Hematopoietic multipotent progenitor cell treated with erythropoietin and hydrocortisone succinate and interleukin-3 and kit ligand, for 4 days (in vitro differentiated cells): ENCODE data around the gene RAI1.

Source experiments
- DNase-seq: peaks from one replicate; pipeline ENCODE4 v3.0.0-alpha.2; 2015

The RAI1 gene

DNA sequence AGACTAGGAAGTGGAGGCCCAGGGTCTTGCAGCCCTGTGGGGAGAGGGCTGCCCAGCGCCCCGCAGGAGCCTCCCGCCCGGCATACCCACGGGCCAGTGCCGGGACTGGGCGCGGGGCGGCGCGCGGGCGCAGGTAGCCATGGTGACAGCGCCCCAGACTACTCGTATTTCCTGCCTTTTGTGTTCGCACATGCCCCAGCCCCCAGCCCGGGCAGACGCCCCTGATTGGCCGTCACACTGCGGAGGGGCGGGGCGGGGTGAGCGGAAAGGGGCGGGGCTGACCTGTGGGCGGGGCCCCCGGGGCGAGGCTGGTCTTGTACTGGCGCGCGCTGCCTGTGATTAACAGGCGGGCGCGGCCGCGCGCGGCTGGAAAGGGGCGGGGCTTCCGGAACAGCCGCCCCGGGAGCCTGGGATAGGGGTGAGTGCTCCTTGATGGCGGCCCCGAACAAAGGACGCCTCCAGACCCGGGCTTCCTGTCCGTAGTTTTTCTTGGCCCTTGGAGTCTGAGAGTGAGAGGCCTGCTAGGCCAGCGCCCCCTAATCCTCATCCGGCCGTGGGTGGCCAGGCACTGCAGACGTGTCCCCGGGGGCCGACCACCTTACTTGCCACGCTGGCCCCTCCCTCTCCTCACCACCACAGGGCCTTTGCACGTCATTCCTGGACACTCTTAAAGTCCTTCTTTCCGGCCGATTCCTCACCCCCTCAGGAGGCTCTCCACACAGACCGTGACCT is 71.0 kb downstream of the RAI1 start:
- DNase-seq: peak; percentile 98

DNA sequence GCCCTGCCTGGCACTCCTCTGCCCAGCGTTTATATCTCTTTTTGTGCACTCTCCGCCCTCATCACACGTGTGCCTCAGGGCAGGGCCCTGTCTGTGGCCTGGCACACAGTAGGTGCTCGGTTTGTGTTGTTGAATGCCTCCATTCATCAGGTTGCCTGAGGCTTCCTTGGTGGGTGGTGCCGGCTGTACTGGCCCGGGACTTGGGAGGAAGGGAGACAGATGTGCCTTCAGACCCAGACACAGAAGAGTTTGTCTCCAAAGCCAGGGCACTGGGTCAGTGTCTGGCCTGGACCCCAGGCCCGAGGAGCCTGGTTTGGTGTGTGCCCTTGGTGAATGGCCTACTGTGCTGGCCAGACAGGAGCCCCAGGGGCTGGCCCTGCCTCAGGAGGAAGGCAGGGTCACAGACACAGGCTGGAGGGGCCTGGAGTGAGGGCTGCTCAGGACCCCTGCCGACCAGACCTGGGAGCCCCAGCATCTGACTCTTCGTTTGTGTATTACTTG is 71.6 kb downstream of the RAI1 start:
- DNase-seq: no peak

DNA sequence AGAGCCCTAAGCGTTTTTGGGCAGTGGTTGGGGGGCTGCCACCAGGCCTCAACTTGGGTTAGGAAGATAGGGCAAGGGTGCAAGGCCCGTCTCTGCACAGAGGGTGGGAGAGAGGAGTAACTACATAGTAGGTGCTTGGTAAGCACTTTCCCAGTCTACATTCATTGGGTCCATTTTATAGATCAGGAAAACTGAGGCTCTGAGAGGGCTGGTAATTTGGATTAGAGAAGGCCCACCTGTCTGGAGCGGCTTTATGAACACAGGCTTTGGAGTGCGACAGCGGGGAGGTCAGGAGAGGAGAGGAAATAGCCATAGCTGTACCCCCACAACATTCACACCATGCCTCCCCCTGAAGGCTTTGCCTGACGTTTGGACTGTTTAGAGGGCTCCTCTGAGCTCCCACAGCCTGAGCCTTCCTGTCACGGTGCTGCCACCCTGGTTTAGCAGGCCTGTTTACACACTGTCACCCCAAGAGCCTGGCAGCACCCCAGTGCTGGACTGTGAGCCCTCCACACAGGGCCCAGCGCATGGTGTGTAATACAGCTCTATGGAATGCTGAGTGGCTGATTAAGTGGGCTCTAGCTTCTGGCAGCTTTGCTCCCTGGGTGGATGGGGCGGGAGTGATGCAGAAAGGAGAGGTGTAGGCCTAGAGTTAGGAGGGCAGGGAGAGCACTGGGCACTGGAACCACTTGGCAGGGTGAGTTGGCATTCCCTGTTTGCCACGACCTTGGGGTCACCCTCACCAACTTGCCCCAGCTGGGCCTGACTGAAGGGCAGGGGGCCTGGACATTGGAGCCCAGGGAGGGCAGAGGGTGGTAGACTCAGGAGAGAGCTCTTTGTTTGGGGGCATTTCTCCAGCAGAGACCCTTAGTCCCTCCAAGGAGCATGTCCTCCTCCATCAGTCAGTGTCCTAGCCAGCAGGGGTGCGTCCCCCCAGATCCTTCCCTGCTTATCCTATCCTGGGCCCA is 73.7 kb downstream of the RAI1 start:
- DNase-seq: no peak

DNA sequence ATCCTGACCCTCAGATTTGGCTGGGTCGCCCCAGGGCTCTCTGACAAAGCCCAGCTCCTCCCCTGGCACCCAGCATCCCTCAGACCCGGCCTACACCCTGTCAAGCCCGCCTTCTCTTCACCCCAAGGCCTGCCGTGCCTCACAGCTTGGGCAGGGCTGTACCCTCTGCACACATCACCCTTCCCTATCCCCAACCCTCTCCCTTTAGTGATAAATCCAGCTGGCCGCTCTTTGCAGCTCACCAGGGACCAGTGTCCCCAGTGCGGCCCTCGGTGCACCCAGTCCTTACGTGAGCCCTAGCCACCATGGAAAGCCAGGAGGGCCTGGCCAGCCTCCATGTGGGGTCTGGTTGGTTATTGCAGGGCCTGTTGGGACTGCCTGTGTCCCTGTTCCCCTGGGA is 74.5 kb downstream of the RAI1 start:
- no peak for DNase-seq

DNA sequence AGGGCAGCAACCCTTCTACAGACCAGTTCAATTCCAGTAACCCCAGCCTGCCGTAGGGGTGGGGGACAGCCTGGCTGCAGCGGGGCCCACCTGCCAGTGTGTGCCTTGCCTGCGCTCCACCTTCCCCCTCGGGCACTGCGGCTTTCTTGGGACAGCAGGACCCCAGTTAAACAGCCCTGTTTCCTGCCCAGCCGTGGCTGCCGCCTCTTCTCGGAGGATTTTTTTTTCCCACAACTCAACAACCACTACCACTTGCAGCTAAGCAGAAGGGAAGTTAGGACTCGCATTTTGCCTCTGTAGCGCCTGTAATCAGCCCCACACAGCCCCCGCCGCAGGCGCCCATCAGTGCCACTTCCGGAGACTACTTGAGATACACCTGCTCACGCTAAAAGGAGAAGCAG is 76.1 kb downstream of the RAI1 start:
- peak; percentile 93 for DNase-seq

DNA sequence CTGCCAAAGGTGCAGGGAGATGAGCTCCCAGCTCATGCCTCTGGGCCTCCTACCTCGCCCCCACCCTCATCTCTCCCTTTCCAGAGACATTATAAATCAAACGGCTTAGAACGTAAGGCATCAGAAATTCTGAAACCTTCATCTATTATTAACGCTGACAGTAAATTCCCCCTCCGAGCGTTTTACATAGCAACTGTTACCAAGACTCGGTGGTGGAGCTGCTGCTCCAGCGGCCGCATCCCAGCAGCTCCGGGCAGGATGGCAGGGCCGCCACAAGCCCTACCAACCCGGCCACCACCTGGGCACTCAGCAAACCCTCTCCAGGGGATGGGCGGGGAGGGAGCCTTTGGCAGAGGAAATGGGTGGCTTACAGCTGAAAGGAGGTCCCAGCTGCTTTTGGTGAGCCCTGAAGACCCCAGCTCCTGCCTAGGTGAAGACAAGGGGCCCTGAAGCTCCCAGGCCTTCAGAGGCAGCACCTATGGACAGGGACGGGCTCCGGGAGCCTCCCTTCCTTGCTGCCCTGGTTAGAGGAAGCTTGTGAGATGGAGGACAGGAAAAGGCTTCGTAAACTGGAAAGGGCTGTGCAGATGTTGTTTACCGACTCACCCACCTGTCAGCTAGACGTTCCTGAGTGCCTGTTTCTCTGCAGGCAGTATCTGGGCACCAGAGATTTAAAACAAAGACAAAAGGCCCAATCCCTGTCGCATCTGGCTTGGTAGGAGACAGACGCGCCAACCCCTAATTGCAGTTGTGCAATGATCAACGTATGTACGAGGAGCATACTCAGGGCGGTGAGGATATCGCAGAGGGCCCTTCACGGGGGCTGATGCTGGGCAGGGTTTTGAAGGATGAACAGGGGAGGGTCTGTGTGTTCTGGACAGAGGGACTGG is 76.9 kb downstream of the RAI1 start:
- DNase-seq: peak; percentile 76

DNA sequence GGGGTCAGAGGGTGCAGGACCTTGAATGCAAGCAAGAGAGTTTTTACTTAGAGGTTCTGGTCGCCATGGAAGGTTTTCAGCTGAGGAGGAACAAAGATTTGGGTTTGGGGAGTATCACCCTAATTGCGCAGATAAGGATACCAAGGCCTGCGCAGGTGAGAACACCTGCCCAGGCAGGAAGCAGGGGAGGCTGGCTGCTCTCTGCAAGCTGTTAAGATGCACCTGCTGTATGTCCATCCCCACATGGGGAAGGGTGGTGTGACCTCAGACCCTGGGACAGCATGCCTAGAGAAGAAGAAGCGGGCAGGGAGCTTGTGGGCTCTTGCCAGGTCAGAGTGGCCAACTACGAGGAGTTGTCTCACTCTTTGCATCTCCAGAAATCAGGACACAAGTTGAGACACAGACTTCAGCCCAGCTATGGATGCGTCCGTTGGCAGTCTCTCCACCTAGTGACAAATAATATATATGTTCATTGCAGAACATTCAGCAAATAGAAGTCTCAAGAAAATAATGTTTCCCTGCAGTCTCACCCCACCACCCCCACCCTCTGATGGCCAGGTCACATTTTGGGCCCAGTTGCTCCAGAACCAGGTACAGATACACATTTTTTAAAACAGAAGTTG is 77.8 kb downstream of the RAI1 start:
- DNase-seq: peak; percentile 48

DNA sequence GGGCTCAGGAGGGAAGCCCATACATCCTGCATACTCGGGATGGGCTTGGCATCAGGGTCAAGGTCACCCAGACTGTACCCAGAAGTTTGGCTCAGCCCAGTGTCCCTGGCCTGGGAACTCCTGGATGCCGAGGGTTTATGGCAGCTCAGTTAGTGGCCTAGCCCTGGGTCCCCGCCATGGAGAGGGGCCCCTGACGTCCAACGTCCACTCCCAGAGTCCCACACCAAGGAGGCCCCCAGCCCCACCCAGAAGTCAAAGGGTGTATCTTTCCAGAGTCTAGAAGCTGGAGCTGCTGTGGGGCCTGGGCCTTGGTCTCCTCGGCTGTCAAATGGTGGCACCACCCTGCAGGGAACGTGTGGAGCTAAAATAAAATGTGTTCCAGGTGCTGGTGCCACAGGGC is 79.1 kb downstream of the RAI1 start:
- DNase-seq: no peak

DNA sequence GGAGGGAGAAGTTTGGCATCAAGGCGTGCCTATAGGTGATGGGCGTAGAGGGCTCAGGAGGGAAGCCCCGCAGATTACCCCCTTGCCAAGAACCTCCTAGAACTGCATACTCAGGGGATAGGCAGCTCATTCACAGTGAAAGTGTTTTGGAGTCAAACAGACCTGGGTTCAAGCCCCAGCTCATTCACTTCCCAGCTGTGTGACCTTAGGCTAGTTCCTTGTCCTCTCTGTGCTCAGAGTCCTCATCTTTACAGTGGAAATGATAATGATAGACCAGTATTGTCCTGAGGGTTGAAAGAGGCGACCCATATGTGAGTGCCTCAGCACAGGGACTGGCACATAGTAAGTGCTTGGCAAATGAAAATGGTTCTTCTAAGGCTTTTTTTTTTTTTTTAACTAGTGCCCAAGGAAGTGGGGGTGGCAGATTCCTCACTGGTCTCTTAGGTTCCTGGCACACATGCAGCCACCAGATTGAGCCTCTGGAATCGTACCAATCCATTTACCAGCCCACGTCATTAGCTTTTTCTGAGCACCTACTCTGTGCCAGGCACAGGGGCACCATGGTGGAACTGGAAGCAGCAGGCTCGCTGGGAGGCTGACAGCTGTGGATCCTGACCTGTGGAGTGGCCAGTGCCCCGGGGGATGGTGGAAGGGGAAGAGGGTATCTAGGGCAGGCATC is 79.8 kb downstream of the RAI1 start:
- no peak for DNase-seq

DNA sequence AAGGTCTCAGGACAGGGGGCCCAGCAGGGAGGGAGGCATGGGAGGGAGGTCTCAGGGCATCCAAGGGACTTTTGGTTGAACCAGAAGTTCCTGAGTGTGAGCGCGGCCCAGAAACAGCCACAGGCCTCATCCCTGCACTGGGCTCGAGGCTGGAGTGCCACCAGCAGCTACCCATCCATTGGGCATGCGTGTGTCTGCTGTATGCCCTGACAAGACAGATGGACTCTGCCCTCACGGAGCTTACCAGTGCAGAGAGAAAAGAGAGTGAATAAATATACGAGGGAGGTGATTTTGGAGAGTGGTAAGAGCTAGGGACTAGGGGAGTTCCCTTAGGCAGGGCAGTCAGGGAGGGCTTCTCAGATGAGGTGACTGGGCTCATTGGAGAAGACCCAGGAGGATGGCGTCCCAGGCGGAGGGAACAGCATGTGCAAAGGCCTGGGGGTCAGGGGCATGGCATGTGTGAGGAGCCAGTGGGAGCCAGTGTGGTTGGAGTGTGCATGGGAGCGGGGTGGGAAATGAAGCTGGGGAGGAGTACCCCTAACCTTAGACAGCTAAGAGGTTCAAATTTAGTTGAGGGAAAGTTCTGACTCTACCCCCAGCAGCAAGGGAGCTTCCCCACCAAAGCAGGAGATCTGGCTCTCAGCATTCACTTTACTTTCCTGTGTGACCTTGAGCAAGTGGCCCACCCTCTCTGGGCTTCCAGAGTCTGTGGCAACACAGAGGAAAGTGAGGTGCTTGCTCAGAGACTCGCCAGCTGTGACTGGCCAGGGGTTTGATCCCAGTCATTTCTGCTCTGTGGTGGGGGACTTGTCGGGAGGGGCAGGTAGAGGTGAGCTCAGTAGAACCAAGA is 80.9 kb downstream of the RAI1 start:
- DNase-seq: no peak

DNA sequence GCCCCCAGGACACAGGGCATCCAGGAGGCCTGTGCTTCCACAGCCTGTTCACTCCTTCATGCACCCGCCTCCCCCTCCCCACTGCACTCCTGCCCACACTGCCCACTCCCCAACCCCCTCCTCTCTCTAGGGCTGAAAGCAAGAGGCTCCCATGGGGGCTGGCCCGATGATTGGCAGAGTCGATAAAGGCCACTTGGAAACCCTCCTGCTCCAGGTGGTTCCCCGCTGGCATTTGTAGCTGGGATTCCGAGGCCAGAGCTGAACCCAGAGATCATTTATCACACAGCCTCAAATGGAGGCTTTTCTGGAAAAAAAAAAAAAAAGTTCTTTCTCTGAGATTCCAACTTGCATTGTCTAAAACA is 81.5 kb downstream of the RAI1 start:
- no peak for DNase-seq

DNA sequence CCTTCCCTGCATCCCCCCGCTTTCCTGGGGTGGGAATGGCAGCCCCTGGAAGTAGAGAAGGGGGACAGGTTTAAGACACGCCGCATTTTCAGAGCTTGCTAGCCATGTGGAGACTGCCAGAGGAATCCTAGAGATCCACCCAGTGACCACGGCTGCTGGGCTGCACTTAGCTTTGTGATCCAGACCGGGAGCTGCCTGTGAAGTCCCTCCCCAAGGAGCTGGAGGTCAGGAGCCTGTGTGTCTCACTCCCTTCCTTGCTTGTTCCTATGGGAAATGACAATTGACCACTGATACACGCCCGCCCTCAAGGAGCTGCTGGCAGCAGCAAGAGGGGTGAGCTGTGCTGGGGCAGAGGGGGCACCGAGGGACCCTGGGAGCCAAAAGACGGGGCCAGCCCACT is 81.9 kb downstream of the RAI1 start:
- DNase-seq: no peak

DNA sequence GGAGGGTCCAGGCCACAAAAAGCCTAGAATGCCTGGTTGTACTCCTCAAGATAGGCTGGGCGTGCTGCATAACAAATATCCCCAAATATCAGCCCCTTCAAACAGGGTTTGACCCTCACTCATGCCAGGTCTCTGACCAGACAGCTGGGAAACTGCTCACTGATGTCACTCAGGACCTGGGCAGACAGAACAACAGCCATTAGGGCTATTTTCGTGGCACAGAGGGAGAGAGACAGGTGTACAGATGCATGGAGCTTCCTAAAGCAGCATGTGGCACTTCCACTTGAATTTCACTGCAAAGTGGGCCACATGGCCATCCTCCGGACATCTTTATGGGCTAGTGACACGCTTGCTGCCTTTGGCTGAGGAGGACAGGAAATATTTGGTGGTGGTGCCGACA is 82.5 kb downstream of the RAI1 start:
- DNase-seq: no peak

DNA sequence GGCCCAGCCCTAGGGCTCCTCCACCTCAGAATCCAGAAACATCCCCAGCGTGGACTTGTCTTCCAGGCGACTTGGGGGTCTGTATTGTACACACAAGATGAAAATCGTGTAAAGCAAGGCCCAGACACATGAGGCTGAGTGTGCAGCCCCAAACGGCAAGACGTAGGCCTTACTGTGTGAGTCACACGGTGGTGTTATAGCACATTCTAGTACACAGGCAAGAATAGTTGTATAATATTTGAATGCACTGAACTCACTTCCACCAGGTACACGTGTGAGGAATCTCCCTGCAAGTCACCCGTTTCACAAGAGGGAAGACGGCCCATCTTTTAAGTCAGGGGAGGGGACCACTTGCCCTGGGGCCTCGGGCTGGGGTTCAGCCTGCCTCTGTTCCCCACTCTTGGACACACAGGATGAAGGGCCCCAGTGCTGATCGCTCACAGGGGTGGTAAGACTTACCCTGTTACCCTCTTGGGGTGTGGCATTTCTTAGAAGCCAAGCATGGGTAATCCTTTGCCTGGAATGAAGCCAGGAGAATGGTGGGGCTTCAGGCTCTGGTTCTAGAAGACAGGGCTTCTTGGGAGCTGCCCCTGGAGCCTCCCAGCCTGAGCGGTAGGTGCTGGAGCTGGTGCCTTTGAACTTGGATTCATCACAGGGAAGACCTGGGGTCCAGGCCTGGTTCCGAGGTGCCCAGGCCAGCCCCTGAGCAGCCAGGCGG is 84.3 kb downstream of the RAI1 start:
- DNase-seq: peak; percentile 82

DNA sequence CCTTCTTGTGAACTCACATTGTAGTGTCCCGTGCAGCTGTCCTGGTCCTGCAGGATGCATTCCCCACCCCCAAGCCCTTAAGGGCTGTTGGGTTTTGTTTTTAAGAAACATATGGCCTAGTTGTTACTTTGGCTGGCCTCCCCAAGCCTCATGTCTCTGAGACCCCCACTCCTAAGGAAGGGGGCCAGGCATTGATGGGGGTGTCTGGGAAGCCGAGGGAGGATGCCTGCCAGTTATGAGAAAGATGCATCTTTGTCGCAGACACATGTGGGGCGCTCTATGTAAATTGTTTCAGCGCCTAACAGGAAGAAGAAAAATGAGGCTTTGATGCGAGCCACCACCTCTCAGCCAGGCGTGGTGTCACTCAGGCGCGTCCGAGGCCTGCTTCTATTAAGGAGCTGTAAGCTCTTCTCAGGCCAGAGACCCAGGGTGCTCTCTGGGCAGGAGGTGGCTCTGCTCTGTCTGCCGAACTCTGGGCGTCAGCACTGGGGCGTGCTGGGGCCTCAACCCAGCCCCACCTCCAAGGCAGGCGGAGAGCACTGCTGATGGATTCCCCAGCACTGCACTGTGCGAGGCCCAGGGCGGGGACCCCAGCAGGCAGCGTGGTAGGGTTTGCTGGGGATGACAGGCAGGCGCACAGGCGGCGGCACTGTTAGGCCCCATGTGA is 85.0 kb downstream of the RAI1 start:
- peak; percentile 63 for DNase-seq

DNA sequence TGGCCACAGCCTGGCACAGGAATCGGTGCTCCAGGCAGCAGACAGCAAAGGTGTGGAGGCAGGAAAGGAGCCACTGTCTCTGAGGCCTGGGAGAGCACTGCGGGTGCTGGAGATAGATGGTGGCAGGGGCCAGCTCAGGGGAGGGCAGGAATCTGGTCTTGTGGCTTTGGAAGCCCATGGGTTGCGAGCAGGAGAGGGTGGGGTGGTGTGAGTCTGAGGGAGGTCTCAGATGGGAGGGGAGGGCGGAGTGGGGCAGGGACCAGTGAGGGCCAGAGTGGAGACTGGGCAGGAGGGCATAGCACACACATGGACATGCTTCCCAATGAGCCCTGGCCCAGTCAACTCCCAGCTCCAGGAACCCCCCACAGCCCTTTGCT is 85.5 kb downstream of the RAI1 start:
- DNase-seq: no peak

DNA sequence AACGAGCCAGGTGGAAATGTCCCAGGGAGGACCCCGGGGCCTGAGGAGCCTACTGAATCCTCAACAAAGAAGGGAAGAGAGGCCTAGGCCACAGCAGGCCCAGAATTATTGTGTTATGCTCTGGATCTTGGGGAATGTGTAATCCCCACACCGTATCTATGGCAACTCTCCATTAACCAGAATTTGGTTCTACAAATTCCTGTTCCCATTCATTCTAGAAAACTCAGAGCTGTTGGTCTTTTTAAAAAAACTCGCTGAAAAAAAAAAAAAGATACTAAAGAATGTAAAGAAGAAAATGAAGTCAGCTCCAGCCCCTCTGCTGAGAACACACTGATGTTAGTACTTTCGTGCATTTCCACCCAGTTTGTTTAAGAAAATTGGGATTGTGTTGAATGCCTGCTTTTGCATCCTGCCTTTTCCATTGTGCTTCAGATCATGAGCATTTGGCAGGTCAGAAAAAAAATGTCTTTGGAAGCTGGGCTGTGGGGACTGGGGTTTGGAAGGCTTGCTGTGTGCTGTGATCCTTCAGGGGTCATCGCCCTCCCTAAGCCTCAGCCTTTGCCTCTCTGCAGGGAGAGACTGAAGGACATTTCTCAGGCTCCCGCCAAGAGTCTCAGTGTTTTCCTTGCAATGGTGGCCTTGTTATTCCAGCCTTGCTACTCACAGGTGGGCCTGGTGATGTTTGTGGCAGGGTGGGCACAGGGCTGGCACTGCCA is 86.1 kb downstream of the RAI1 start:
- no peak for DNase-seq

DNA sequence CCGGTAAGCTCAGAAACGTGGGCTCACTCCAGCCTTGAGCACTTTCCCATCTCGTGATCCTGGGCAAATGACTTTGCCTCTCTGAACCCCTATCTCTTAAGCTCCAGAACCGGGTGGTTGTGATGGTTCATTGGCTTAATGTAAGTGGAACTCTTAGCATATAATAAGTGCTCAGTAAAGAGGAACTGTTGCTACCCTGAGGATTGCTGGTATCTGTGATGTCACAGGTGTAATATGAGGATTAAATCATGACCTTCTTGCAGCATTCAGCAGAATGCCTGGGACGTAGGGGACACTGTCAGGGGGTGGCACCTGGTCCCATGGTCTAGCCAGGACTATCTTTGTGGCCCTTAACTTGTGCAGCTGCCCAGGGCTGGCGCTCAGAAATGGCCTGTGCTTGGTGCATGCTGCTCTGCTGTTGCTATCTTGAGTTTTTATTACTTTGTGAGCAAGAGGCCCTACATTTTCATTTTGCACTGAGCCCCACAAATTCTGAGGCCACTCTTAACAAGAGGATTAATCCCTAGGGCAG is 86.7 kb downstream of the RAI1 start:
- DNase-seq: peak; percentile 38
